Liver (tissue), 9 donors: Measurements from ENCODE around the gene RNASE13. TPM values are rescaled to one million over a fixed set of nuclear protein-coding genes. Genes with fewer than 3 reads are reported as not detected.

Source experiments
- DNase-seq: peaks from one replicate; pipeline ENCODE4 v3.0.0-alpha.2; 2017; ENCODE audit warnings: low spot score
- H3K27ac ChIP-seq, 2 donors: one replicate each; pipeline ENCODE4 v1.7.0; 2013; ENCODE audit warnings: inconsistent platforms in 2 of 2, low read length in 2 of 2, control low read depth in 1 of 2, low read depth in 1 of 2, mild to moderate bottlenecking in 1 of 2
- H3K27me3 ChIP-seq, 4 donors: one replicate each; pipeline versions ENCODE4 v1.6.1 to v1.7.0; 2013; ENCODE audit warnings: low read length in 3 of 4, inconsistent platforms in 1 of 4, mild to moderate bottlenecking in 1 of 4, moderate library complexity in 1 of 4; ENCODE audit not compliant: control insufficient read depth in 4 of 4, insufficient read depth in 4 of 4
- H3K36me3 ChIP-seq, 4 donors: one replicate each; pipeline versions ENCODE4 v1.6.1 to v1.7.0; 2013; ENCODE audit warnings: low read length in 3 of 4, mild to moderate bottlenecking in 3 of 4, low read depth in 1 of 4, moderate library complexity in 1 of 4; ENCODE audit not compliant: control insufficient read depth in 4 of 4, insufficient read depth in 3 of 4
- H3K4me1 ChIP-seq, 4 donors: one replicate each; pipeline versions ENCODE4 v1.6.1 to v1.7.0; 2013; ENCODE audit warnings: low read length in 3 of 4, mild to moderate bottlenecking in 3 of 4, moderate library complexity in 1 of 4; ENCODE audit not compliant: control insufficient read depth in 4 of 4, insufficient read depth in 4 of 4
- H3K4me3 ChIP-seq, 3 donors: one replicate each; pipeline versions ENCODE4 v1.6.1 to v1.7.0; 2013; ENCODE audit warnings: low read length in 3 of 3, control low read depth in 1 of 3, low read depth in 1 of 3, mild to moderate bottlenecking in 1 of 3
- H3K9ac ChIP-seq, 2 donors: one replicate each; pipeline ENCODE4 v1.7.0; 2013; ENCODE audit warnings: low read length in 2 of 2, mild to moderate bottlenecking in 2 of 2, moderate library complexity in 2 of 2, control low read depth in 1 of 2, low read depth in 1 of 2
- H3K9me3 ChIP-seq, 4 donors: one replicate each; pipeline versions ENCODE4 v1.6.1 to v1.7.0; 2013; ENCODE audit warnings: low read length in 3 of 4; ENCODE audit not compliant: control insufficient read depth in 4 of 4
- CTCF ChIP-seq: fragments of 150-350 bp; IDR thresholded peaks from 2 replicates; pipeline ENCODE4 v1.5.1; 2017; ENCODE audit warnings: improper control_type of control experiment, low read depth, low read length; ENCODE audit not compliant: missing input control
- EGR1 ChIP-seq, 2 donors: IDR thresholded peaks; 2 replicates each; pipeline ENCODE4 v1.6.1; 2016 to 2018; ENCODE audit warnings: antibody characterized with exemption in 2 of 2, low read depth in 2 of 2
- FOXA1 ChIP-seq: IDR thresholded peaks from 2 replicates; pipeline ENCODE4 v1.6.1; 2016; ENCODE audit warnings: antibody characterized with exemption
- FOXA2 ChIP-seq: IDR thresholded peaks from 2 replicates; pipeline ENCODE4 v1.6.1; 2016; ENCODE audit warnings: antibody characterized with exemption
- GABPA ChIP-seq, 2 donors: IDR thresholded peaks in 1 of 2; conservative IDR thresholded peaks in 1 of 2; 2 replicates each; pipeline ENCODE4 v1.6.1; 2016; ENCODE audit warnings: antibody characterized with exemption in 2 of 2, mild to moderate bottlenecking in 1 of 2, moderate library complexity in 1 of 2
- HNF4A ChIP-seq, 2 donors: conservative IDR thresholded peaks; 2 replicates each; pipeline ENCODE4 v1.6.1; 2016; ENCODE audit warnings: antibody characterized with exemption in 2 of 2, mild to moderate bottlenecking in 2 of 2
- HNF4G ChIP-seq: IDR thresholded peaks from 2 replicates; pipeline ENCODE4 v1.6.1; 2016; ENCODE audit warnings: antibody characterized with exemption
- JUND ChIP-seq, 2 donors: IDR thresholded peaks; 2 replicates each; pipeline ENCODE4 v1.6.1; 2016; ENCODE audit warnings: antibody characterized with exemption in 2 of 2
- MAX ChIP-seq: IDR thresholded peaks from 2 replicates; pipeline ENCODE4 v1.6.1; 2016; ENCODE audit warnings: antibody characterized with exemption
- NR2F2 ChIP-seq: IDR thresholded peaks from 2 replicates; pipeline ENCODE4 v1.6.1; 2016; ENCODE audit warnings: antibody characterized with exemption
- RAD21 ChIP-seq, 2 donors: IDR thresholded peaks; 2 replicates each; pipeline ENCODE4 v1.6.1; 2016; ENCODE audit warnings: antibody characterized with exemption in 2 of 2, mild to moderate bottlenecking in 2 of 2
- REST ChIP-seq: IDR thresholded peaks from 2 replicates; pipeline ENCODE4 v1.6.1; 2016; ENCODE audit warnings: antibody characterized with exemption, mild to moderate bottlenecking
- RXRA ChIP-seq, 2 donors: IDR thresholded peaks; 2 replicates each; pipeline ENCODE4 v1.6.1; 2017 to 2018; ENCODE audit warnings: antibody characterized with exemption in 2 of 2, mild to moderate bottlenecking in 1 of 2
- SP1 ChIP-seq: IDR thresholded peaks from 2 replicates; pipeline ENCODE4 v1.6.1; 2018; ENCODE audit warnings: antibody characterized with exemption, mild to moderate bottlenecking
- TAF1 ChIP-seq: conservative IDR thresholded peaks from 2 replicates; pipeline ENCODE4 v1.6.1; 2016; ENCODE audit warnings: antibody characterized with exemption, mild to moderate bottlenecking
- YY1 ChIP-seq: IDR thresholded peaks from 2 replicates; pipeline ENCODE4 v1.6.1; 2016; ENCODE audit warnings: antibody characterized with exemption, mild to moderate bottlenecking
- ZBTB33 ChIP-seq: IDR thresholded peaks from 2 replicates; pipeline ENCODE4 v1.6.1; 2016; ENCODE audit warnings: antibody characterized with exemption
- WGBS: extraction: QIAGEN DNeasy Blood & Tissue Kit; methylation state at CpG from one replicate; pipeline ENCODE4 v1.1.7; 2013; 5-methylcytosine and 5-hydroxymethylcytosine counted together
- polyA plus RNA-seq, 2 donors: library from polyadenylated mRNA; stranded (reverse) in 1 of 2; unstranded in 1 of 2; fragments of 200-250 nt in 1 of 2; fragments of >200 nt in 1 of 2; fragmentation: Nextera tagmentation in 1 of 2; extraction: Ambion mirVana in 1 of 2; gene quantifications; one replicate each; pipeline versions ENCODE4 v1.2.1 to v1.2.3, GENCODE V29; 2013 to 2015
- total RNA-seq, 2 donors: library from RNA; depleted of rRNA; stranded (reverse); fragments of >200 nt; gene quantifications; one replicate each; pipeline ENCODE4 v1.2.3, GENCODE V29; 2014
- TF ChIP-seq, protein P1 (sequence below): IDR thresholded peaks from 2 replicates; pipeline ENCODE4 v1.6.1; 2016; ENCODE audit warnings: antibody characterized with exemption
- donor health status: healthy.
- donor health status: healthy.
- donor health status: healthy.
- donor health status: healthy.
- donor health status: healthy.

Gene RNASE13
- total and polyA plus RNA-seq, 4 donors = 0.05 to 0.08 TPM; not detected in 2

- DNase-seq = no peak
- no peak overlapping the region for H3K4me3 ChIP-seq
- H3K27ac ChIP-seq = peak overlapping the region; percentile 1 to 6
- H3K27me3 ChIP-seq = no peaks in the 10 kb centered on the region
- no peak for TF ChIP-seq EGR1 (IDR thresholded peaks at IDR 0.05; ENCODE audit: low read depth in 2 of 2)
- TF ChIP-seq, protein P1, sequence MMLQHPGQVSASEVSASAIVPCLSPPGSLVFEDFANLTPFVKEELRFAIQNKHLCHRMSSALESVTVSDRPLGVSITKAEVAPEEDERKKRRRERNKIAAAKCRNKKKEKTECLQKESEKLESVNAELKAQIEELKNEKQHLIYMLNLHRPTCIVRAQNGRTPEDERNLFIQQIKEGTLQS = no peak
- no peak for TF ChIP-seq TAF1
- TF ChIP-seq MAX = no peak
- H3K36me3 ChIP-seq = no peaks in the 10 kb centered on the region
- H3K9me3 ChIP-seq = no peaks in the 10 kb centered on the region
- peaks cover 15 to 62% (median 50%) of the 10 kb centered on the region in 4 donors for H3K4me1 ChIP-seq
- WGBS = 71% methylated on average over 10 of the region's 10 CpGs
- no peak overlapping the region for H3K9ac ChIP-seq
Observed at GRCh38 chr14:21056520-21057163, 22.0 kb upstream of the RNASE13 start.

GRCh38 chr14:21055432-21056117 lies 21.0 kb upstream of the RNASE13 start:
- Histone ChIP-seq H3K27me3 (no peaks in the 10 kb centered on the region), H3K9me3 (no peaks in the 10 kb centered on the region), H3K36me3 (no peaks in the 10 kb centered on the region), H3K4me3 (peak overlapping the region in 2 of 3 donors; percentile 10 to 24), H3K27ac (peak overlapping the region; percentile 72 to 84), H3K4me1 (peaks cover 15 to 56% (median 44%) of the 10 kb centered on the region in 4 donors), H3K9ac (peak overlapping the region in 1 of 2 donors; percentile 25)
- TF ChIP-seq HNF4A (conservative IDR thresholded peaks at IDR 0.05) (peak; percentile 87 to 94), FOXA2 (peak; percentile 81), NR2F2 (no peak), JUND (IDR thresholded peaks at IDR 0.05) (peak; percentile 86 to 97), GABPA (IDR thresholded peaks at IDR 0.05 in 1 of 2, conservative IDR thresholded peaks at IDR 0.05 in 1 of 2) (peak in 1 of 2 donors; percentile 74), RXRA (IDR thresholded peaks at IDR 0.05) (peak; percentile 88 to 96), TAF1 (peak; percentile 73), FOXA1 (peak; percentile 70), ZBTB33 (peak; percentile 83), HNF4G (peak; percentile 63), EGR1 (IDR thresholded peaks at IDR 0.05; ENCODE audit: low read depth in 2 of 2) (peak; percentile 64 to 94), REST (peak; percentile 62), YY1 (peak; percentile 93), SP1 (peak; percentile 97), MAX (peak; percentile 99), CTCF (peak; percentile 34), RAD21 (IDR thresholded peaks at IDR 0.05) (peak; percentile 55 to 68)
- TF ChIP-seq, protein P1 = peak; percentile 71
- peak; percentile 44 for DNase-seq
- 25% methylated on average over 5 of the region's 5 CpGs for WGBS
